B cell (primary cell): ENCODE results near the gene CD19. TPM values are rescaled to one million over a fixed set of nuclear protein-coding genes. Genes with fewer than 3 reads are reported as not detected.

Experiments used
- ATAC-seq: fragments of 200-7000 bp; cut with Tn5 transposase; one replicate; pipeline ENCODE4 v1.10.0; 2021; ENCODE audit warnings: low read depth, mild to moderate bottlenecking, moderate number of reproducible peaks, moderate library complexity
- CTCF ChIA-PET: fragments of 350-600 bp; sonication (Branson Sonifier 250); formaldehyde crosslinking; loops from one replicate; lab custom pipeline; 2021; ENCODE audit warnings: antibody characterized with exemption, inconsistent platforms; lab: Charles Lee
- POLR2A ChIA-PET: fragments of 350-600 bp; sonication (Branson Sonifier 250); formaldehyde crosslinking; loops from one replicate; lab custom pipeline; 2021; ENCODE audit warnings: antibody characterized with exemption; lab: Charles Lee
- DNase-seq: peaks from one replicate; pipeline ENCODE4 v3.0.0; 2013
- H2AFZ ChIP-seq: 2 replicates; pipeline ENCODE4 v1.6.1; 2012; ENCODE audit warnings: mild to moderate bottlenecking, low read depth, low read length; ENCODE audit not compliant: insufficient read depth, poor library complexity, severe bottlenecking
- H3K27ac ChIP-seq, 2 donors: 1 replicate in 1 of 2; 2 replicates in 1 of 2; pipeline ENCODE4 v1.5.1; 2012 to 2013; ENCODE audit warnings: low read length in 2 of 2, mild to moderate bottlenecking in 2 of 2, moderate library complexity in 1 of 2
- H3K27me3 ChIP-seq, 4 experiments: fragments of 200-600 bp in 1 of 4; sonication (generic) in 1 of 4; replicated peaks in 1 of 4; 1 replicate in 2 of 4; 2 replicates in 2 of 4; pipeline versions ENCODE4 v1.6.1 to v1.7.0; 2013 to 2016; ENCODE audit warnings: low read length in 3 of 4, mild to moderate bottlenecking in 2 of 4, mixed read lengths in 1 of 4, moderate library complexity in 1 of 4; ENCODE audit not compliant: insufficient read depth in 4 of 4, control insufficient read depth in 3 of 4; ENCODE audit errors: control extremely low read depth in 1 of 4
- H3K36me3 ChIP-seq, 2 experiments: replicated peaks in 1 of 2; 1 replicate in 1 of 2; 2 replicates in 1 of 2; pipeline versions ENCODE4 v1.6.1 to v1.7.1; 2013; ENCODE audit warnings: low read length in 1 of 2; ENCODE audit not compliant: insufficient read depth in 2 of 2, control insufficient read depth in 1 of 2; ENCODE audit errors: control extremely low read depth in 1 of 2, extremely low read depth in 1 of 2
- H3K4me1 ChIP-seq, 2 donors: fragments of 200-600 bp in 1 of 2; sonication (generic) in 1 of 2; 1 replicate in 1 of 2; 2 replicates in 1 of 2; pipeline versions ENCODE4 v1.5.1 to v1.6.1; 2013 to 2017; ENCODE audit warnings: low read length in 2 of 2; ENCODE audit not compliant: control insufficient read depth in 2 of 2, insufficient read depth in 2 of 2
- H3K4me2 ChIP-seq: replicated peaks from 2 replicates; pipeline ENCODE3; 2012; ENCODE audit warnings: mild to moderate bottlenecking, low read depth, low read length; ENCODE audit not compliant: poor library complexity, severe bottlenecking
- H3K4me3 ChIP-seq, 5 experiments: fragments of 200-600 bp in 1 of 5; sonication (generic) in 1 of 5; 1 replicate in 3 of 5; 2 replicates in 2 of 5; pipeline versions ENCODE4 v1.5.1 to v1.7.0; 2011 to 2016; ENCODE audit warnings: low read length in 4 of 5, mild to moderate bottlenecking in 4 of 5, low read depth in 2 of 5, control low read depth in 1 of 5, moderate library complexity in 1 of 5; ENCODE audit not compliant: insufficient read depth in 1 of 5; ENCODE audit errors: control extremely low read depth in 1 of 5, extremely low read depth in 1 of 5
- H3K79me2 ChIP-seq: fragments of 200-600 bp; sonication (generic); one replicate; pipeline ENCODE4 v1.6.0; 2016; ENCODE audit warnings: low read length; ENCODE audit not compliant: control insufficient read depth, insufficient read depth
- H3K9ac ChIP-seq: fragments of 200-600 bp; sonication (generic); 2 replicates; pipeline ENCODE4 v1.6.1; 2017; ENCODE audit warnings: mild to moderate bottlenecking, low read length, moderate library complexity
- H3K9me3 ChIP-seq, 3 donors: one replicate each; pipeline versions ENCODE4 v1.6.1 to v1.7.1; 2013; ENCODE audit warnings: low read length in 2 of 3; ENCODE audit not compliant: control insufficient read depth in 2 of 3, insufficient read depth in 1 of 3; ENCODE audit errors: control extremely low read depth in 1 of 3
- H4K20me1 ChIP-seq: 2 replicates; pipeline ENCODE4 v1.6.0; 2012; ENCODE audit warnings: mild to moderate bottlenecking, low read length; ENCODE audit not compliant: insufficient read depth, control insufficient read depth, poor library complexity, severe bottlenecking
- H3K27ac Mint-ChIP-seq: one replicate; pipeline ENCODE4 v1.8.0; 2021; ENCODE audit warnings: mixed read lengths
- H3K27me3 Mint-ChIP-seq: one replicate; pipeline ENCODE4 v1.8.0; 2021; ENCODE audit warnings: mixed read lengths
- H3K4me1 Mint-ChIP-seq: one replicate; pipeline ENCODE4 v1.8.0; 2021; ENCODE audit warnings: mixed read lengths
- H3K4me3 Mint-ChIP-seq: one replicate; pipeline ENCODE4 v1.8.0; 2021; ENCODE audit warnings: mixed read lengths
- H3K9me3 Mint-ChIP-seq: one replicate; pipeline ENCODE4 v1.8.0; 2022; ENCODE audit warnings: mixed read lengths; ENCODE audit not compliant: insufficient read depth
- CTCF ChIP-seq: fragments of 200-600 bp; IDR thresholded peaks from one replicate; pipeline ENCODE4 v1.8.0; 2022; ENCODE audit warnings: antibody characterized with exemption, mild to moderate bottlenecking
- EZH2 ChIP-seq: IDR thresholded peaks from 2 replicates; pipeline ENCODE4 v1.6.1; 2012; ENCODE audit warnings: borderline replicate concordance, low read depth, mild to moderate bottlenecking, moderate library complexity, low read length; ENCODE audit not compliant: insufficient read depth, poor library complexity, severe bottlenecking
- WGBS: methylation state at CpG from one replicate; pipeline ENCODE4 v1.1.5; 2013; ENCODE audit warnings: missing lambda C conversion rate; ENCODE audit not compliant: insufficient coverage; 5-methylcytosine and 5-hydroxymethylcytosine counted together
- intact Hi-C: fragments of 100-400 bp; cut with micrococcal nuclease; formaldehyde crosslinking; loops from one replicate; pipeline ENCODE4 v1.10.0; 2022
- polyA plus RNA-seq: library from polyadenylated mRNA; depleted of rRNA; stranded (reverse); fragments of >200 nt; gene quantifications from 2 replicates; pipeline ENCODE4 v1.2.3, GENCODE V29; 2012
- total RNA-seq, 2 donors: library from RNA; stranded (reverse); fragments of 120-200 nt in 1 of 2; gene quantifications; 1 replicate in 1 of 2; 2 replicates in 1 of 2; pipeline versions ENCODE4 v1.2.3 to v1.2.4, GENCODE V29; 2013 to 2022

Gene CD19
- total and polyA plus RNA-seq, 2 donors (not counting 1 experiment from before 2014, with no cell fraction given): 306 to 478 TPM

GRCh38 chr16:28950648-28951409, 19.1 kb downstream of the CD19 start, which contains the start of gene NFATC2IP:
Gene NFATC2IP (plus strand): TSS chr16:28950937. CDS start chr16:28951012, 75 bp downstream.
- H3K4me1 Mint-ChIP-seq: peaks cover 30% of the 10 kb centered on the region
- Histone ChIP-seq H3K27ac (peak within 1 kb of the TSS; percentile 51 to 79), H3K9ac (peak within 1 kb of the TSS; percentile 78), H3K4me1 (peaks cover 10 to 21% of the 10 kb centered on the region in 2 donors), H3K27me3 (no peaks in the 10 kb centered on the region), H3K9me3 (no peaks in the 10 kb centered on the region), H3K36me3 (peaks cover 0 to 20% of the 10 kb centered on the region in 2 experiments), H2AFZ (peak within 1 kb of the TSS; percentile 97), H4K20me1 (peaks cover 19% of the 10 kb centered on the region), H3K4me3 (peak within 1 kb of the TSS; percentile 52 to 90 (median 80)), H3K79me2 (peaks cover 47% of the 10 kb centered on the region), H3K4me2 (peak within 1 kb of the TSS; percentile 93)
- H3K9me3 Mint-ChIP-seq: no peaks in the 10 kb centered on the region
- H3K4me3 Mint-ChIP-seq: peak within 1 kb of the TSS; percentile 90
- WGBS: under 1% methylated on average over 79 of the region's 79 CpGs
- TF ChIP-seq EZH2: no peak
- no peak for TF ChIP-seq CTCF
- ATAC-seq (peak; percentile 95), DNase-seq (peak; percentile 100)
- peak within 1 kb of the TSS; percentile 88 for H3K27ac Mint-ChIP-seq
- ChIA-PET CTCF (interaction anchor here (0.6 to 2.9 kb wide), 3 partner anchors 27 to 1661 kb away, joined by 4 to 10 read pairs (median 8); no protein-coding TSS in a partner anchor), POLR2A (interaction anchor here (0.5 to 2.0 kb wide), 7 partner anchors 20 to 128 kb away, joined by 3 to 18 read pairs (median 8); partner anchors contain the start of genes ATXN2L, RABEP2, SH2B1 and TUFM)
- intact Hi-C loops: loop anchor here (1.0 kb wide), 4 partner anchors 23 to 127 kb away; partner anchors contain the start of genes SH2B1 and SPNS1
- H3K27me3 Mint-ChIP-seq: no peaks in the 10 kb centered on the region
